HepG2 (cell line): ENCODE measurements around the gene ESR1. TPM values are rescaled to one million over a fixed set of nuclear protein-coding genes. Genes with fewer than 3 reads are reported as not detected.

Source experiments
- ARHGAP35 ChIP-seq: sonication (generic); formaldehyde crosslinking; IDR thresholded peaks from 2 replicates; pipeline ENCODE4 v1.9.0; 2022; ENCODE audit warnings: mild to moderate bottlenecking, inconsistent platforms, moderate library complexity, missing genetic modification reagents, borderline replicate concordance
- CCDC6 ChIP-seq: sonication (generic); formaldehyde crosslinking; IDR thresholded peaks from 2 replicates; pipeline ENCODE4 v1.8.1; 2022; ENCODE audit warnings: mild to moderate bottlenecking, missing genetic modification reagents, moderate library complexity
- ERF ChIP-seq: IDR thresholded peaks from 2 replicates; pipeline ENCODE4 v1.6.1; 2018; ENCODE audit warnings: missing biosample characterization, missing genetic modification reagents
- FOSL2 ChIP-seq: sonication (generic); formaldehyde crosslinking; IDR thresholded peaks from 2 replicates; pipeline ENCODE4 v1.4.0; 2020; ENCODE audit warnings: missing genetic modification reagents
- HOXA9 ChIP-seq: sonication (generic); formaldehyde crosslinking; IDR thresholded peaks from 2 replicates; pipeline ENCODE4 v1.8.1; 2022; ENCODE audit warnings: missing genetic modification reagents, mild to moderate bottlenecking, moderate library complexity, borderline replicate concordance
- ISL2 ChIP-seq: sonication (generic); formaldehyde crosslinking; IDR thresholded peaks from 2 replicates; pipeline ENCODE4 v1.5.0; 2020; ENCODE audit warnings: missing genetic modification reagents
- JUND ChIP-seq: sonication (generic); formaldehyde crosslinking; IDR thresholded peaks from 2 replicates; pipeline ENCODE4 v1.8.0; 2022; ENCODE audit warnings: mild to moderate bottlenecking, missing genetic modification reagents
- KLF6 ChIP-seq: IDR thresholded peaks from 2 replicates; pipeline ENCODE4 v1.8.0; 2016; ENCODE audit warnings: missing biosample characterization, missing genetic modification reagents
- KLF9 ChIP-seq: IDR thresholded peaks from 2 replicates; pipeline ENCODE4 v1.6.1; 2016; ENCODE audit warnings: low read depth
- LCORL ChIP-seq, 2 experiments: fragments of 450-650 bp in 1 of 2; sonication (generic) in 1 of 2; formaldehyde crosslinking in 1 of 2; IDR thresholded peaks; 2 replicates each; pipeline versions ENCODE4 v1.5.0 to v1.6.1; 2017 to 2020; ENCODE audit warnings: antibody characterized with exemption in 1 of 2, missing genetic modification reagents in 1 of 2
- MIER3 ChIP-seq: IDR thresholded peaks from 2 replicates; pipeline ENCODE4 v1.6.1; 2016; ENCODE audit warnings: missing compliant biosample characterization, borderline replicate concordance
- MXI1 ChIP-seq: IDR thresholded peaks from 3 replicates; pipeline ENCODE4 v1.6.1; 2012; ENCODE audit warnings: low read depth, low read length, inconsistent platforms, borderline replicate concordance
- NCOA2 ChIP-seq: sonication (generic); formaldehyde crosslinking; IDR thresholded peaks from 2 replicates; pipeline ENCODE4 v1.8.0; 2022; ENCODE audit warnings: inconsistent platforms
- NFKBIZ ChIP-seq: IDR thresholded peaks from 2 replicates; pipeline ENCODE4 v1.6.1; 2018; ENCODE audit warnings: missing genetic modification reagents, missing compliant biosample characterization
- RARA ChIP-seq: IDR thresholded peaks from 2 replicates; pipeline ENCODE4 v1.6.1; 2016; ENCODE audit warnings: missing genetic modification reagents, missing compliant biosample characterization
- SOX6 ChIP-seq, 2 experiments: fragments of 450-650 bp in 1 of 2; sonication (generic) in 1 of 2; formaldehyde crosslinking in 1 of 2; IDR thresholded peaks; 2 replicates each; pipeline versions ENCODE4 v1.4.0 to v1.6.1; 2017 to 2020; ENCODE audit warnings: antibody characterized with exemption in 1 of 2, mild to moderate bottlenecking in 1 of 2, missing genetic modification reagents in 1 of 2
- TBX3 ChIP-seq: fragments of 450-650 bp; IDR thresholded peaks from 2 replicates; pipeline ENCODE4 v1.6.1; 2017; ENCODE audit warnings: antibody characterized with exemption, mild to moderate bottlenecking, inconsistent platforms, borderline replicate concordance
- TOPORS ChIP-seq: sonication (generic); formaldehyde crosslinking; IDR thresholded peaks from 2 replicates; pipeline ENCODE4 v1.8.0; 2023; ENCODE audit warnings: mild to moderate bottlenecking, missing genetic modification reagents
- ZBTB7A ChIP-seq: sonication (generic); formaldehyde crosslinking; IDR thresholded peaks from 2 replicates; pipeline ENCODE4 v1.8.0; 2022; ENCODE audit warnings: mild to moderate bottlenecking, missing genetic modification reagents
- ZFX ChIP-seq: sonication (generic); formaldehyde crosslinking; IDR thresholded peaks from 2 replicates; pipeline ENCODE4 v1.4.0; 2020; ENCODE audit warnings: mild to moderate bottlenecking, low read depth, missing genetic modification reagents, moderate library complexity
- ZNF543 ChIP-seq: sonication (generic); formaldehyde crosslinking; IDR thresholded peaks from 2 replicates; pipeline ENCODE4 v1.4.0; 2020; ENCODE audit warnings: mild to moderate bottlenecking, missing genetic modification reagents
- ZNF562 ChIP-seq: sonication (generic); formaldehyde crosslinking; IDR thresholded peaks from 2 replicates; pipeline ENCODE4 v1.8.0; 2022; ENCODE audit warnings: missing genetic modification reagents, borderline replicate concordance
- ZNF598 ChIP-seq: sonication (generic); formaldehyde crosslinking; IDR thresholded peaks from 2 replicates; pipeline ENCODE4 v1.5.1; 2020; ENCODE audit warnings: mild to moderate bottlenecking, missing genetic modification reagents, borderline replicate concordance
- polyA plus RNA-seq, 8 experiments: library from polyadenylated mRNA; depleted of rRNA in 3 of 8; stranded (reverse) in 7 of 8; unstranded in 1 of 8; fragments of >200 nt; fragmentation: Illumina TruSeq in 4 of 8; extraction: Trizol in 4 of 8; gene quantifications; 2 replicates each; pipeline versions ENCODE4 v1.2.1 to v1.2.3, GENCODE V29; 2011 to 2016; ENCODE audit warnings: low read depth in 4 of 8, missing spikeins in 1 of 8, mixed read lengths in 1 of 8; ENCODE audit not compliant: insufficient read depth in 1 of 8
- total RNA-seq, 5 experiments: library from RNA; depleted of rRNA; stranded (reverse); fragments of >200 nt; fragmentation: Illumina TruSeq; extraction: Trizol; gene quantifications; 2 replicates each; pipeline ENCODE4 v1.2.3, GENCODE V29; 2016; ENCODE audit warnings: low read depth in 1 of 5
- TF ChIP-seq, protein P1 (sequence below): sonication (generic); formaldehyde crosslinking; IDR thresholded peaks from 2 replicates; pipeline ENCODE4 v1.4.0; 2020; ENCODE audit warnings: mild to moderate bottlenecking, missing genetic modification reagents
- TF ChIP-seq, protein P2 (sequence below): sonication (generic); formaldehyde crosslinking; IDR thresholded peaks from 2 replicates; pipeline ENCODE4 v1.4.0; 2020; ENCODE audit warnings: mild to moderate bottlenecking, missing genetic modification reagents

Gene ESR1
- total and polyA plus RNA-seq, 2 of the 13 experiments (the other 11 are each of a cell fraction or from before 2014, with no cell fraction given): not detected

DNA sequence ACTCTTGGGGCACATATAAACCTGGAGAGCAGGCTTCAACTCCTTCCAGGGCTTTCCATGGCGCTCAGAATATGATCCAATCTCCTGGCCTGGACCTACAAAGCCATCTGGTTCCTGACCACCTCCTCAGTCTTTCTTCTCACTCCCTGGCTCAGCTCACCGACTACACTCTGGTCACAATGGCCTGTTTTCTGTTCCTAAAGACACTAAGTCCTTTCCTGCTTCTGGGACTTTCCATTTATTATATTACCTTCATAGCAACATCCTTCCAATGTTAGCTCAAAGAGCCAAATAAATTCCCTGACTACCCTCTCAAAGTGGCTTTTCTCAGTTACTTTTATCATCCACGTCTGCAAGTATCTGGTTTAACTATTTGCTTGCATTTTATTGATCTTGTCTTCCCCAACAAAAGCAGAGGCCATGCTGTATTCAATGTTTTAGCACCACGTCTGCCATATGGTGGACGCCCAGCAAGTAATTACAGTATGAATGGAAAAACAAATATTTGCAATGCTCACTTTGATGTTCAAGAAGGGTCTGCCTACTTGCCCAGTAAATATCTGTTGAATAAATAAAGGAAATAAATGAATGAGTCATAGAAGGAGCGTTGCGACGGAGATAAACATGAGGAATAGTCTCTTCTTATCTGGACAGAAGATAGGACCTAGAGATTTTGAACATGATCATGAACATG is 328.4 kb downstream of the ESR1 start (continued):
- TF ChIP-seq, protein P1, sequence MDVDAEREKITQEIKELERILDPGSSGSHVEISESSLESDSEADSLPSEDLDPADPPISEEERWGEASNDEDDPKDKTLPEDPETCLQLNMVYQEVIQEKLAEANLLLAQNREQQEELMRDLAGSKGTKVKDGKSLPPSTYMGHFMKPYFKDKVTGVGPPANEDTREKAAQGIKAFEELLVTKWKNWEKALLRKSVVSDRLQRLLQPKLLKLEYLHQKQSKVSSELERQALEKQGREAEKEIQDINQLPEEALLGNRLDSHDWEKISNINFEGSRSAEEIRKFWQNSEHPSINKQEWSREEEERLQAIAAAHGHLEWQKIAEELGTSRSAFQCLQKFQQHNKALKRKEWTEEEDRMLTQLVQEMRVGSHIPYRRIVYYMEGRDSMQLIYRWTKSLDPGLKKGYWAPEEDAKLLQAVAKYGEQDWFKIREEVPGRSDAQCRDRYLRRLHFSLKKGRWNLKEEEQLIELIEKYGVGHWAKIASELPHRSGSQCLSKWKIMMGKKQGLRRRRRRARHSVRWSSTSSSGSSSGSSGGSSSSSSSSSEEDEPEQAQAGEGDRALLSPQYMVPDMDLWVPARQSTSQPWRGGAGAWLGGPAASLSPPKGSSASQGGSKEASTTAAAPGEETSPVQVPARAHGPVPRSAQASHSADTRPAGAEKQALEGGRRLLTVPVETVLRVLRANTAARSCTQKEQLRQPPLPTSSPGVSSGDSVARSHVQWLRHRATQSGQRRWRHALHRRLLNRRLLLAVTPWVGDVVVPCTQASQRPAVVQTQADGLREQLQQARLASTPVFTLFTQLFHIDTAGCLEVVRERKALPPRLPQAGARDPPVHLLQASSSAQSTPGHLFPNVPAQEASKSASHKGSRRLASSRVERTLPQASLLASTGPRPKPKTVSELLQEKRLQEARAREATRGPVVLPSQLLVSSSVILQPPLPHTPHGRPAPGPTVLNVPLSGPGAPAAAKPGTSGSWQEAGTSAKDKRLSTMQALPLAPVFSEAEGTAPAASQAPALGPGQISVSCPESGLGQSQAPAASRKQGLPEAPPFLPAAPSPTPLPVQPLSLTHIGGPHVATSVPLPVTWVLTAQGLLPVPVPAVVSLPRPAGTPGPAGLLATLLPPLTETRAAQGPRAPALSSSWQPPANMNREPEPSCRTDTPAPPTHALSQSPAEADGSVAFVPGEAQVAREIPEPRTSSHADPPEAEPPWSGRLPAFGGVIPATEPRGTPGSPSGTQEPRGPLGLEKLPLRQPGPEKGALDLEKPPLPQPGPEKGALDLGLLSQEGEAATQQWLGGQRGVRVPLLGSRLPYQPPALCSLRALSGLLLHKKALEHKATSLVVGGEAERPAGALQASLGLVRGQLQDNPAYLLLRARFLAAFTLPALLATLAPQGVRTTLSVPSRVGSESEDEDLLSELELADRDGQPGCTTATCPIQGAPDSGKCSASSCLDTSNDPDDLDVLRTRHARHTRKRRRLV (CRISPR knock-in tag): no peak
- TF ChIP-seq, protein P2, sequence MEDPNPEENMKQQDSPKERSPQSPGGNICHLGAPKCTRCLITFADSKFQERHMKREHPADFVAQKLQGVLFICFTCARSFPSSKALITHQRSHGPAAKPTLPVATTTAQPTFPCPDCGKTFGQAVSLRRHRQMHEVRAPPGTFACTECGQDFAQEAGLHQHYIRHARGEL (CRISPR knock-in tag): no peak
- TF ChIP-seq NFKBIZ (CRISPR knock-in tag) (0 out of 2 replicates have a peak, but pooled peaks have one; percentile 54), ZFX (no peak), ZNF598 (no peak), TOPORS (CRISPR knock-in tag) (no peak), KLF6 (CRISPR knock-in tag) (peak; percentile 57; the same call in 1 of the 2 replicates), RARA (CRISPR knock-in tag) (peak; percentile 81), ZBTB7A (no peak), LCORL (IDR thresholded peaks at IDR 0.05) (no peak), LCORL (CRISPR knock-in tag; IDR thresholded peaks at IDR 0.05) (peak; percentile 18; the same call in 1 of the 2 replicates), ISL2 (CRISPR knock-in tag) (peak; percentile 94), MXI1 (peak; percentile 25; the same call in 1 of the 3 replicates), ARHGAP35 (CRISPR knock-in tag) (no peak), CCDC6 (peak; percentile 26; the same call in 1 of the 2 replicates), SOX6 (IDR thresholded peaks at IDR 0.05) (no peak), SOX6 (CRISPR knock-in tag; IDR thresholded peaks at IDR 0.05) (peak; percentile 96), KLF9 (CRISPR knock-in tag) (0 out of 2 replicates have a peak, but pooled peaks have one; percentile 32), FOSL2 (CRISPR knock-in tag) (peak; percentile 97), HOXA9 (CRISPR knock-in tag) (no peak), ZNF543 (CRISPR knock-in tag) (no peak), NCOA2 (CRISPR knock-in tag) (peak; percentile 89), ZNF562 (no peak), TBX3 (peak; percentile 98), JUND (CRISPR knock-in tag) (peak; percentile 89), ERF (CRISPR knock-in tag) (peak; percentile 56; the same call in 1 of the 2 replicates), MIER3 (peak; percentile 89)
